H1 (cell line): ENCODE results near the gene DHRS3. TPM values are rescaled to one million over a fixed set of nuclear protein-coding genes. Genes with fewer than 3 reads are reported as not detected.
"Not testable (repeated sequence)": the region's sequence is repeated elsewhere in the genome, so short reads cannot be mapped to it uniquely, and the experiment has no call there.

Experiments used
- CTCF ChIA-PET: fragments of 300-600 bp; sonication (Branson Sonifier 250); formaldehyde crosslinking; loops from one replicate; lab custom pipeline; 2021; ENCODE audit not compliant: partially characterized antibody; lab: Charles Lee
- POLR2A ChIA-PET: fragments of 300-600 bp; sonication (Branson Sonifier 250); formaldehyde crosslinking; loops from one replicate; lab custom pipeline; 2021; ENCODE audit warnings: inconsistent platforms; ENCODE audit not compliant: partially characterized antibody; lab: Charles Lee
- DNase-seq, 2 experiments: peaks; one replicate each; pipeline versions ENCODE4 v3.0.0 to v3.0.0-alpha.2; 2010 to 2022; ENCODE audit warnings: low spot score in 2 of 2, low read depth in 1 of 2, mixed read lengths in 1 of 2
- FAIRE-seq: peaks from 2 replicates; lab custom pipeline; 2011; peaks lifted over from hg19 to GRCh38; lab: Jason Lieb, UNC
- H2AFZ ChIP-seq: 2 replicates; pipeline ENCODE4 v1.8.1; 2012; ENCODE audit warnings: low read length, inconsistent platforms
- H2AK5ac ChIP-seq: 2 replicates; pipeline ENCODE4 v1.6.1; 2013; ENCODE audit warnings: low read depth, low read length
- H2BK120ac ChIP-seq: replicated peaks from 2 replicates; pipeline ENCODE3; 2013; ENCODE audit warnings: low read depth, low read length, inconsistent platforms
- H2BK12ac ChIP-seq: 2 replicates; pipeline ENCODE4 v1.6.1; 2013; ENCODE audit warnings: low read depth, low read length
- H2BK15ac ChIP-seq: 2 replicates; pipeline ENCODE4 v1.6.1; 2013; ENCODE audit warnings: low read length
- H2BK20ac ChIP-seq: 2 replicates; pipeline ENCODE4 v1.6.1; 2013; ENCODE audit warnings: low read length
- H2BK5ac ChIP-seq: 2 replicates; pipeline ENCODE4 v1.6.1; 2013; ENCODE audit warnings: low read depth, low read length
- H3K14ac ChIP-seq: 2 replicates; pipeline ENCODE4 v1.6.1; 2013; ENCODE audit warnings: inconsistent platforms; ENCODE audit not compliant: insufficient read length
- H3K18ac ChIP-seq: 2 replicates; pipeline ENCODE4 v1.6.1; 2013; ENCODE audit warnings: low read length; ENCODE audit errors: extremely low read depth
- H3K23ac ChIP-seq: 2 replicates; pipeline ENCODE4 v1.6.1; 2013; ENCODE audit warnings: inconsistent platforms; ENCODE audit not compliant: insufficient read length
- H3K23me2 ChIP-seq: 2 replicates; pipeline ENCODE4 v1.6.1; 2013; ENCODE audit warnings: low read depth, low read length
- H3K27ac ChIP-seq: 2 replicates; pipeline ENCODE4 v1.6.1; 2011; ENCODE audit warnings: low read depth, low read length, inconsistent platforms
- H3K27me3 ChIP-seq, 4 experiments: replicated peaks in 1 of 4; 1 replicate in 1 of 4; 2 replicates in 3 of 4; pipeline versions ENCODE4 v1.6.1 to v1.8.1; 2011 to 2013; ENCODE audit warnings: low read length in 3 of 4, mild to moderate bottlenecking in 3 of 4, inconsistent platforms in 2 of 4, mixed read lengths in 2 of 4, moderate library complexity in 1 of 4; ENCODE audit not compliant: control insufficient read depth in 3 of 4, insufficient read depth in 3 of 4; ENCODE audit errors: extremely low read depth in 1 of 4
- H3K36me3 ChIP-seq, 4 experiments: 2 replicates each; pipeline versions ENCODE4 v1.6.1 to v1.8.1; 2011 to 2013; ENCODE audit warnings: mild to moderate bottlenecking in 4 of 4, low read length in 3 of 4, moderate library complexity in 2 of 4, control low read depth in 1 of 4, inconsistent platforms in 1 of 4; ENCODE audit not compliant: insufficient read depth in 4 of 4, control insufficient read depth in 2 of 4
- H3K4ac ChIP-seq: replicated peaks from 2 replicates; pipeline ENCODE3; 2013; ENCODE audit warnings: low read length, low read depth, mixed read lengths, inconsistent platforms; ENCODE audit not compliant: insufficient read length
- H3K4me1 ChIP-seq, 4 experiments: replicated peaks in 1 of 4; 1 replicate in 1 of 4; 2 replicates in 3 of 4; pipeline versions ENCODE4 v1.6.1 to v1.8.1; 2011 to 2013; ENCODE audit warnings: low read length in 3 of 4, inconsistent platforms in 2 of 4, mixed read lengths in 1 of 4; ENCODE audit not compliant: insufficient read depth in 4 of 4, control insufficient read depth in 3 of 4
- H3K4me2 ChIP-seq, 2 experiments: 2 replicates each; pipeline versions ENCODE4 v1.6.1 to v1.8.1; 2011 to 2013; ENCODE audit warnings: low read depth in 2 of 2, low read length in 2 of 2, control low read depth in 1 of 2, inconsistent platforms in 1 of 2, mild to moderate bottlenecking in 1 of 2; ENCODE audit not compliant: insufficient read depth in 1 of 2
- H3K4me3 ChIP-seq, 4 experiments: fragments of 200-600, 300-600 bp in 1 of 4; sonication (generic), shearing (Covaris generic), sonication (Bioruptor Twin) in 1 of 4; 2 replicates each; pipeline versions ENCODE4 v1.5.1 to v1.8.1; 2011 to 2016; ENCODE audit warnings: low read length in 4 of 4, low read depth in 3 of 4, control low read depth in 2 of 4, inconsistent platforms in 2 of 4, mild to moderate bottlenecking in 2 of 4, mixed read lengths in 1 of 4, moderate library complexity in 1 of 4; ENCODE audit not compliant: insufficient read depth in 2 of 4; ENCODE audit errors: extremely low read depth in 1 of 4
- H3K56ac ChIP-seq: replicated peaks from 2 replicates; pipeline ENCODE3; 2013; ENCODE audit warnings: low read depth, mild to moderate bottlenecking, mixed read lengths, low read length, inconsistent platforms; ENCODE audit not compliant: insufficient read length
- H3K79me1 ChIP-seq: 2 replicates; pipeline ENCODE4 v1.6.1; 2013; ENCODE audit warnings: low read depth, low read length, control low read depth
- H3K79me2 ChIP-seq, 2 experiments: 2 replicates each; pipeline versions ENCODE4 v1.6.1 to v1.8.1; 2012 to 2013; ENCODE audit warnings: low read length in 2 of 2, mild to moderate bottlenecking in 2 of 2, inconsistent platforms in 1 of 2; ENCODE audit not compliant: insufficient read depth in 2 of 2, control insufficient read depth in 1 of 2
- H3K9ac ChIP-seq, 4 experiments: replicated peaks in 1 of 4; 1 replicate in 1 of 4; 2 replicates in 3 of 4; pipeline versions ENCODE4 v1.6.1 to v1.8.1; 2011 to 2013; ENCODE audit warnings: low read depth in 3 of 4, low read length in 3 of 4, control low read depth in 2 of 4, mild to moderate bottlenecking in 2 of 4, moderate library complexity in 2 of 4, inconsistent platforms in 1 of 4; ENCODE audit errors: extremely low read depth in 1 of 4
- H3K9me3 ChIP-seq, 2 experiments: 2 replicates each; pipeline versions ENCODE4 v1.6.1 to v1.8.1; 2012 to 2013; ENCODE audit warnings: mild to moderate bottlenecking in 2 of 2, moderate library complexity in 2 of 2, control low read depth in 1 of 2, inconsistent platforms in 1 of 2, low read depth in 1 of 2, low read length in 1 of 2, mixed read lengths in 1 of 2; ENCODE audit not compliant: insufficient read depth in 2 of 2
- H4K20me1 ChIP-seq, 2 experiments: replicated peaks in 1 of 2; 2 replicates each; pipeline versions ENCODE3 to v1.8.1; 2011 to 2013; ENCODE audit warnings: inconsistent platforms in 2 of 2, low read length in 2 of 2, mild to moderate bottlenecking in 1 of 2; ENCODE audit not compliant: insufficient read depth in 2 of 2, control insufficient read depth in 1 of 2
- H4K5ac ChIP-seq: 2 replicates; pipeline ENCODE4 v1.6.1; 2013; ENCODE audit warnings: low read length, low read depth, mixed read lengths, inconsistent platforms; ENCODE audit not compliant: insufficient read length
- H4K8ac ChIP-seq: 2 replicates; pipeline ENCODE4 v1.8.0; 2013; ENCODE audit warnings: mild to moderate bottlenecking, moderate library complexity, low read length, inconsistent platforms; ENCODE audit not compliant: insufficient read depth; ENCODE audit errors: extremely low read depth
- H4K91ac ChIP-seq: replicated peaks from 2 replicates; pipeline ENCODE3; 2013; ENCODE audit warnings: low read length, mixed read lengths, inconsistent platforms; ENCODE audit not compliant: insufficient read length
- CBX8 ChIP-seq: fragments of 300-800, 300-1000 bp; sonication (generic); IDR thresholded peaks from 2 replicates; pipeline ENCODE4 v1.7.1; 2016; ENCODE audit warnings: low read depth, low read length, borderline replicate concordance
- EP300 ChIP-seq, 2 experiments: IDR thresholded peaks; 1 replicate in 1 of 2; 2 replicates in 1 of 2; pipeline ENCODE4 v1.6.1; 2011 to 2012; ENCODE audit warnings: low read depth in 2 of 2, low read length in 2 of 2, mild to moderate bottlenecking in 2 of 2, borderline replicate concordance in 1 of 2, inconsistent platforms in 1 of 2, moderate library complexity in 1 of 2
- GTF2F1 ChIP-seq: IDR thresholded peaks from 2 replicates; pipeline ENCODE4 v1.6.1; 2012; ENCODE audit warnings: low read depth, low read length, improper control_type of control experiment, borderline replicate concordance
- POU5F1 ChIP-seq: IDR thresholded peaks from 2 replicates; pipeline ENCODE4 v1.6.1; 2011; ENCODE audit warnings: low read depth, mild to moderate bottlenecking, low read length, moderate library complexity
- YY1 ChIP-seq: IDR thresholded peaks from 2 replicates; pipeline ENCODE4 v1.6.1; 2011; ENCODE audit warnings: low read depth, mild to moderate bottlenecking, low read length
- WGBS, 2 experiments: shearing (Covaris generic) in 1 of 2; methylation state at CpG; one replicate each; pipeline versions ENCODE4 v1.1.6 to v1.1.7; 2013 to 2015; ENCODE audit warnings: low lambda C conversion rate in 2 of 2, mixed read lengths in 2 of 2, inconsistent platforms in 1 of 2, low coverage in 1 of 2, missing lambda C conversion rate in 1 of 2; ENCODE audit not compliant: insufficient replicate concordance in 2 of 2, insufficient coverage in 1 of 2, insufficient read length in 1 of 2; ENCODE audit errors: extremely low coverage in 1 of 2, missing lambda C conversion rate in 1 of 2; 5-methylcytosine and 5-hydroxymethylcytosine counted together
- polyA plus RNA-seq, 7 experiments: library from polyadenylated mRNA; depleted of rRNA in 3 of 7; stranded (reverse) in 5 of 7; unstranded in 2 of 7; fragments of >200 nt in 5 of 7; fragments of 200-250 nt in 2 of 7; gene quantifications; 1 replicate in 5 of 7; 2 replicates in 1 of 7; 4 replicates in 1 of 7; pipeline versions ENCODE4 v1.2.1 to v1.2.3, GENCODE V29; 2011 to 2013; ENCODE audit warnings: missing spikeins in 2 of 7, mixed read lengths in 2 of 7
- total RNA-seq: library from RNA; stranded (reverse); fragmentation: NEBNext Ultra II Directional; extraction: Animal tissue kit (Norgen Biotek cat#: 25700); gene quantifications from 2 replicates; pipeline ENCODE4 v1.2.1, GENCODE V29; 2021

Gene DHRS3
- total and polyA plus RNA-seq, 2 of the 8 experiments (the other 6 are each of a cell fraction or from before 2014, with no cell fraction given) = 32.5 to 36.4 TPM

- TF ChIP-seq CBX8 = no peak
- TF ChIP-seq GTF2F1 = no peak
- no peak for TF ChIP-seq YY1
- no peak for TF ChIP-seq EP300 (IDR thresholded peaks at IDR 0.05; ENCODE audit: borderline replicate concordance in 1 of 2, low read depth in 2 of 2, low read length in 2 of 2)
- TF ChIP-seq POU5F1 = no peak
Measured at GRCh38 chr1:12539320-12539704, 78.7 kb downstream of the DHRS3 start (continued).

DNA sequence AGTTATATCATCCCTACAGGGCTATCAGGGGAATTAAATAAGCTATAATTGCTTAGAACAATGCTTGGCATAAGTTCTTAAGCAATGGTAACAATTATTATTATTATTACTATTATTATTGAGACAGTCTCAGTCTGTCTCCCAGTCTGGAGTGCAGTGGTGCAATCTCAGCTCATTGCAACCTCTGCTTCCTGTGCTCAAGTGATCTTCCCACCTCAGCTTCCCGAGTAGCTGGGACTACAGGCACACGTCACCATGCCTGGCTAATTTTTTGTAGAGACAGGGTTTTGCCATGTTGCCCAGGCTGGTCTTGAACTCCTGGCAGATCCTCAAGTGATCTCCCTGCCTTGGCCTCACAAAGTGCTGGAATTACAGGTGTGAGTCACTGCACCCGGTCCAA lies 79.5 kb downstream of the DHRS3 start:
- H4K91ac ChIP-seq, H2BK120ac ChIP-seq, H3K18ac ChIP-seq, H4K8ac ChIP-seq, H3K27ac ChIP-seq, H3K23ac ChIP-seq, H3K56ac ChIP-seq, H2AK5ac ChIP-seq, H3K4me3 ChIP-seq, DNase-seq, H4K20me1 ChIP-seq, H3K79me2 ChIP-seq, FAIRE-seq, H2AFZ ChIP-seq, H3K4ac ChIP-seq, H2BK15ac ChIP-seq, H3K36me3 ChIP-seq, H3K14ac ChIP-seq, H2BK12ac ChIP-seq, H3K23me2 ChIP-seq, H3K9me3 ChIP-seq, H2BK20ac ChIP-seq, H4K5ac ChIP-seq, H3K27me3 ChIP-seq, POLR2A ChIA-PET, H3K79me1 ChIP-seq, H3K4me2 ChIP-seq, H3K9ac ChIP-seq, H2BK5ac ChIP-seq: not testable (repeated sequence)
- CTCF ChIA-PET = interaction anchor here (0.6 to 2.0 kb wide), 6 partner anchors 10 to 93 kb away, joined by 3 to 6 read pairs (median 3); partner anchors contain the start of gene DHRS3
- peaks cover 0 to 12% (median 9%) of the 10 kb centered on the region in 4 experiments; a peak in 6 of 7 replicates for H3K4me1 ChIP-seq
- WGBS, 2 experiments = 87% methylated on average over 3 of the region's 3 CpGs; no CpG with 5 or more reads in 1 of the 2 experiments
